T-cell (primary cell): ENCODE measurements around the gene GOLGA7B. TPM values are rescaled to one million over a fixed set of nuclear protein-coding genes. Genes with fewer than 3 reads are reported as not detected.
A peak's percentile ranks its signal among the peaks of the same experiment; 100 is the strongest.

Experiments
- ATAC-seq, 4 experiments: fragments of 200-7000 bp in 3 of 4; fragments of 150-1000 bp in 1 of 4; cut with Tn5 transposase; replicated peaks in 1 of 4; 1 replicate in 3 of 4; 2 replicates in 1 of 4; pipeline ENCODE4 v1.10.0; 2021; ENCODE audit warnings: moderate library complexity in 3 of 4, mild to moderate bottlenecking in 2 of 4, moderate number of reproducible peaks in 1 of 4
- CTCF ChIA-PET, 2 donors: fragments of 300-600 bp; sonication (Branson Sonifier 250); formaldehyde crosslinking; loops; one replicate each; lab custom pipeline; 2022; ENCODE audit warnings: antibody characterized with exemption in 2 of 2; lab: Charles Lee
- POLR2A ChIA-PET, 2 donors: fragments of 300-600 bp; sonication (Branson Sonifier 250); formaldehyde crosslinking; loops; one replicate each; lab custom pipeline; 2022; ENCODE audit warnings: antibody characterized with exemption in 2 of 2; lab: Charles Lee
- DNase-seq, 35 experiments: peaks; one replicate each; pipeline versions ENCODE4 v3.0.0 to v3.0.0-alpha.2; 2013 to 2023
- H3K27ac ChIP-seq: one replicate; pipeline ENCODE4 v1.5.1; 2013; ENCODE audit warnings: low read length
- H3K27me3 ChIP-seq, 2 experiments: replicated peaks in 1 of 2; 1 replicate in 1 of 2; 2 replicates in 1 of 2; pipeline versions ENCODE4 v1.6.1 to v1.7.0; 2013; ENCODE audit warnings: low read length in 1 of 2, mixed read lengths in 1 of 2; ENCODE audit not compliant: control insufficient read depth in 2 of 2, insufficient read depth in 2 of 2; ENCODE audit errors: extremely low read depth in 1 of 2
- H3K36me3 ChIP-seq, 2 donors: 1 replicate in 1 of 2; 2 replicates in 1 of 2; pipeline versions ENCODE4 v1.6.1 to v1.7.0; 2013; ENCODE audit warnings: low read length in 1 of 2; ENCODE audit not compliant: control insufficient read depth in 2 of 2, insufficient read depth in 1 of 2; ENCODE audit errors: extremely low read depth in 1 of 2
- H3K4me1 ChIP-seq, 2 experiments: 1 replicate in 1 of 2; 2 replicates in 1 of 2; pipeline versions ENCODE4 v1.6.1 to v1.7.0; 2013; ENCODE audit warnings: low read length in 2 of 2, mixed read lengths in 1 of 2; ENCODE audit not compliant: insufficient read depth in 2 of 2, control insufficient read depth in 1 of 2; ENCODE audit errors: extremely low read depth in 1 of 2
- H3K4me3 ChIP-seq, 2 donors: 1 replicate in 1 of 2; 2 replicates in 1 of 2; pipeline versions ENCODE4 v1.5.1 to v1.7.0; 2013; ENCODE audit warnings: mild to moderate bottlenecking in 2 of 2, low read length in 1 of 2, moderate library complexity in 1 of 2; ENCODE audit not compliant: control insufficient read depth in 1 of 2; ENCODE audit errors: extremely low read depth in 1 of 2
- H3K9me3 ChIP-seq: 2 replicates; pipeline ENCODE4 v1.7.0; 2013
- H3K27ac Mint-ChIP-seq, 2 donors: one replicate each; pipeline ENCODE4 v1.8.0; 2020 to 2021; ENCODE audit warnings: mild to moderate bottlenecking in 2 of 2, mixed read lengths in 2 of 2
- H3K27me3 Mint-ChIP-seq, 2 donors: one replicate each; pipeline ENCODE4 v1.8.0; 2021 to 2022; ENCODE audit warnings: mixed read lengths in 2 of 2
- H3K36me3 Mint-ChIP-seq: one replicate; pipeline ENCODE4 v1.8.0; 2021; ENCODE audit warnings: mixed read lengths
- H3K4me1 Mint-ChIP-seq, 3 donors: one replicate each; pipeline ENCODE4 v1.8.0; 2020 to 2022; ENCODE audit warnings: mixed read lengths in 3 of 3, mild to moderate bottlenecking in 1 of 3
- H3K4me3 Mint-ChIP-seq, 3 donors: one replicate each; pipeline ENCODE4 v1.8.0; 2020 to 2022; ENCODE audit warnings: mild to moderate bottlenecking in 3 of 3, mixed read lengths in 3 of 3, moderate library complexity in 3 of 3
- H3K9me3 Mint-ChIP-seq, 3 donors: one replicate each; pipeline ENCODE4 v1.8.0; 2020 to 2022; ENCODE audit warnings: mixed read lengths in 3 of 3
- WGBS: methylation state at CpG from one replicate; pipeline ENCODE4 v1.1.5; 2013; ENCODE audit warnings: missing lambda C conversion rate; ENCODE audit not compliant: insufficient coverage; 5-methylcytosine and 5-hydroxymethylcytosine counted together
- total RNA-seq, 35 experiments: library from RNA in 6 of 35; stranded (reverse) in 6 of 35; fragments of 120-200 nt in 1 of 35; gene quantifications; one replicate each; pipeline versions ENCODE4 v1.2.1 to v1.2.4 and lab custom pipeline; 2013 to 2026

The GOLGA7B gene
- total RNA-seq, 5 donors from 2014 or later (not counting 1 experiment from before 2014, with no cell fraction given), result 9.4 to 16.7 (median 12.2) TPM

DNA sequence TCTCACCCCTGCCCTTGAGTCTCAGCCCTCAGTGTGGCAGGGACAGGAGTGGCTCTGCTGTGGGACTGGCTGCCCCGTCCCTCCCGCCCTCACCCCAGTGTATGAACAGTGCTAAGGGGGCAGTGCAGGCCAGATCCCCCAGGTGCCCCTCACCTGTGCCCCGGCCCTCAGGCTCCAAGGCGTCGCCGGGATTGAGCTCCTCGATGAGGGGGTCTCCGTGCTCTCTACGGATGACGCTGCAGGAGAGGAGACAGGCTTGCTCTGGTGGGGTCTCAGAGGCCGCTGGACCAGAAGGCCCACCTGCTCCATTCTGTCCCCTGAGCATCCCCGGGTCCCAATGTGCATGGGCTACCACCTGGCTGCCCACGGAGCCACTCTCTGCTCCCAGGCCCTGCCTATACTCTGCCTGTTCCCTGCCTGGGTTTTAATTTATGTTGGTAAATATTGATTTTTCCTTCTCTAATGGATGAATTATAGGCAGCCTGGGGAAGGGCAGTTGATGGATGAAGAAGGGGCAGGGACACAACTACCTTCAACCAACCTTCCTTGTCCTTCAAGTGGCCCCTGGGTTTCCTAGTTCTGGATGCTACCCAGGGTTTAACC is 47.2 kb downstream of the GOLGA7B start:
- no peaks in the 10 kb centered on the region for H3K9me3 ChIP-seq
- WGBS, result 78% methylated on average over 10 of the region's 13 CpGs
- H3K36me3 ChIP-seq, result no peaks in the 10 kb centered on the region
- ATAC-seq, result peak in 1 of 4 experiments; percentile 4
- no peak overlapping the region for H3K27ac Mint-ChIP-seq
- H3K9me3 Mint-ChIP-seq, result no peaks in the 10 kb centered on the region
- no peak overlapping the region for H3K27ac ChIP-seq
- H3K4me1 Mint-ChIP-seq, result no peaks in the 10 kb centered on the region
- no peaks in the 10 kb centered on the region for H3K4me1 ChIP-seq
- H3K4me3 ChIP-seq, result no peak overlapping the region
- DNase-seq, result no peak
- POLR2A ChIA-PET, result no interaction called here
- peaks cover 5 to 12% of the 10 kb centered on the region in 2 donors for H3K27me3 Mint-ChIP-seq
- no peaks in the 10 kb centered on the region for H3K36me3 Mint-ChIP-seq
- H3K4me3 Mint-ChIP-seq, result no peak overlapping the region
- H3K27me3 ChIP-seq, result peaks cover 0 to 44% of the 10 kb centered on the region in 2 experiments
- CTCF ChIA-PET, result no interaction called here

- ATAC-seq, result no peak
- DNase-seq, result no peak
- WGBS, result 53% methylated on average over 3 of the region's 4 CpGs
- Mint-ChIP-seq H3K36me3 (no peaks in the 10 kb centered on the region), H3K27me3 (peaks cover 5 to 16% of the 10 kb centered on the region in 2 donors), H3K9me3 (no peaks in the 10 kb centered on the region), H3K27ac (no peak overlapping the region), H3K4me3 (no peak overlapping the region), H3K4me1 (no peaks in the 10 kb centered on the region)
- POLR2A ChIA-PET, result no interaction called here
- Histone ChIP-seq H3K9me3 (no peaks in the 10 kb centered on the region), H3K27ac (no peak overlapping the region), H3K4me1 (no peaks in the 10 kb centered on the region), H3K27me3 (peaks cover 0 to 50% of the 10 kb centered on the region in 2 experiments), H3K4me3 (no peak overlapping the region), H3K36me3 (no peaks in the 10 kb centered on the region)
- CTCF ChIA-PET, result no interaction called here
Measured at GRCh38 chr10:97898429-97898828, 48.8 kb downstream of the GOLGA7B start.

GRCh38 chr10:97901381-97901780 is 51.7 kb downstream of the GOLGA7B start:
- H3K27me3 Mint-ChIP-seq, result peaks cover 14 to 26% of the 10 kb centered on the region in 2 donors
- Histone ChIP-seq H3K36me3 (no peaks in the 10 kb centered on the region), H3K4me3 (no peak overlapping the region), H3K27ac (no peak overlapping the region), H3K27me3 (peaks cover 0 to 62% of the 10 kb centered on the region in 2 experiments), H3K4me1 (no peaks in the 10 kb centered on the region), H3K9me3 (no peaks in the 10 kb centered on the region)
- DNase-seq, result no peak
- ATAC-seq, result no peak
- no peaks in the 10 kb centered on the region for H3K36me3 Mint-ChIP-seq
- 91% methylated on average over 8 of the region's 12 CpGs for WGBS
- CTCF ChIA-PET, result interaction anchor here in 1 of 2 donors (0.7 kb wide), 1 partner anchor 326 kb away, joined by 3 read pairs; no protein-coding TSS in a partner anchor
- POLR2A ChIA-PET, result no interaction called here
- H3K27ac Mint-ChIP-seq, result no peak overlapping the region
- H3K4me1 Mint-ChIP-seq, result no peaks in the 10 kb centered on the region
- H3K4me3 Mint-ChIP-seq, result no peak overlapping the region
- H3K9me3 Mint-ChIP-seq, result no peaks in the 10 kb centered on the region

DNA sequence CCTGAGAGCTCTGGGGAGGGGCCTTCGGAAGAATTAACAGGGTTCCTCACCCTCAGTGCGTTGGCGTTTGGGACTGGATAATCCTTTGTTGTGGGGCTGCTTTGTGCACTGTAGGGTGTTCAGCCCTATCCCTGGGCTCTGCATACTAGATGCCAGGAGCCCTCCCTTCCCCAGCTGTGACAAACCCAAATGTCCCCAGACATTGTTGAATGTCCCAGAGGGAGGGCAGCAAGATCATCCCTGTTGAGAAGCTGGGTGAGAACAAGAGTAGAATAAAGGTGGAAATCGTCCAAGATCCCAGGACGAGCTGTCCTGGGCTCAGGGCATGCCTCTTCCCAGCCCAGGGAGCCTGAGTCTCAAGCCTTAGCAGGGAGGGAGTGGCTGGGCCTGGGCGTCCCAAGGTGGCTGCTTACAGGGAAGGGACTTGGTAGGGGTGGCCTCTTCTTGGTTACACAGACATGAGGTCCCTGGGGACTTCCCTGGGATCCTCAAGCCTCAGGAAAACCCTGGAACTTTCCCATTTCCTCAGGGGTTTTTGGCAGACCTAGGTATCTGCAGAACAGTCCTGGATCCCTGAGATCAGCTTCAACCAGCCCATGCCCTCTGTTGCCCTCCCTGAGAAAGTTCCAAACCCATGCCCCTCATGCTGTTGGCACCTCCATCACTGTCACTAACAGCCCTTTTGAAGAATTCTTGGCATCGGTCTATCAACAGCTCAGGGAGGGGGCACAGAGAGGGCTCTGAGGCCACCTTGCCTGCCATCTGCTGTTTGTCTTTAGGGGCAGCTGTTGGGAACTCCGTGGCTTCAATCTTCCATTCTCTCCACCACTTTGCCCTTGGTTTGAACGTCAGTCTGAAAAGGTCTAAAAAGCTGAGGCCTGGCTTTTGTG is 53.7 kb downstream of the GOLGA7B start:
- no peak overlapping the region for H3K27ac Mint-ChIP-seq
- H3K36me3 ChIP-seq, result no peaks in the 10 kb centered on the region
- no peak overlapping the region for H3K27ac ChIP-seq
- no peaks in the 10 kb centered on the region for H3K4me1 ChIP-seq
- WGBS, result 67% methylated on average over 1 of the region's 9 CpGs
- DNase-seq (no peak), ATAC-seq (peak in 1 of 4 experiments; percentile 13)
- H3K9me3 ChIP-seq, result no peaks in the 10 kb centered on the region
- no peaks in the 10 kb centered on the region for H3K4me1 Mint-ChIP-seq
- no peak overlapping the region for H3K4me3 ChIP-seq
- H3K27me3 ChIP-seq, result peaks cover 0 to 69% of the 10 kb centered on the region in 2 experiments
- peaks cover 18 to 31% of the 10 kb centered on the region in 2 donors for H3K27me3 Mint-ChIP-seq
- no peaks in the 10 kb centered on the region for H3K36me3 Mint-ChIP-seq
- H3K4me3 Mint-ChIP-seq, result no peak overlapping the region
- ChIA-PET CTCF (interaction anchor here in 1 of 2 donors (0.6 to 0.9 kb wide), 2 partner anchors 16 to 142 kb away, joined by 3 read pairs; no protein-coding TSS in a partner anchor), POLR2A (no interaction called here)
- no peaks in the 10 kb centered on the region for H3K9me3 Mint-ChIP-seq

DNA sequence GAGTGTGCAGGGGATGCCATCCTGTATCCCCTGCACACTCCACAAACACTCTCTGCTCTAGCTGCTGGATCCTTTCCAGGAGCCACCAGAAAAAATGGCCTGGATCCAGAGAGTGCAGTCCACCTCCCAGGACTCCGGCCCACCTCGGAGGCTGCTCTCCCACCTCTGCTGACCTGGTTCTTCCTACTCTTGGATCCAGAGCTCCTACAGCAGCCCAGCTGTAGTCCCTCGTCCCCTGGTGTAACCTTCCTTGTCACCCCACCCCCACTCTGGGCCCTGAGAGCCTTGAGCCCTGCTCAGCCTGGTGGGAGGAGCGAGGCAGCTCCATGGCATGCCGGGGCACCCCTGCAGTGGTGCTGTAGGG is 54.4 kb downstream of the GOLGA7B start:
- H3K4me3 Mint-ChIP-seq, result no peak overlapping the region
- 93% methylated on average over 2 of the region's 5 CpGs for WGBS
- H3K9me3 Mint-ChIP-seq, result no peaks in the 10 kb centered on the region
- Histone ChIP-seq H3K4me3 (no peak overlapping the region), H3K4me1 (no peaks in the 10 kb centered on the region), H3K36me3 (no peaks in the 10 kb centered on the region), H3K27me3 (peaks cover 0 to 64% of the 10 kb centered on the region in 2 experiments), H3K9me3 (no peaks in the 10 kb centered on the region), H3K27ac (no peak overlapping the region)
- H3K36me3 Mint-ChIP-seq, result no peaks in the 10 kb centered on the region
- H3K27ac Mint-ChIP-seq, result no peak overlapping the region
- DNase-seq, result no peak
- POLR2A ChIA-PET, result no interaction called here
- peaks cover 18 to 31% of the 10 kb centered on the region in 2 donors for H3K27me3 Mint-ChIP-seq
- no peaks in the 10 kb centered on the region for H3K4me1 Mint-ChIP-seq
- no peak for ATAC-seq
- CTCF ChIA-PET, result interaction anchor here in 1 of 2 donors (0.6 to 0.9 kb wide), 2 partner anchors 16 to 142 kb away, joined by 3 read pairs; no protein-coding TSS in a partner anchor

DNA sequence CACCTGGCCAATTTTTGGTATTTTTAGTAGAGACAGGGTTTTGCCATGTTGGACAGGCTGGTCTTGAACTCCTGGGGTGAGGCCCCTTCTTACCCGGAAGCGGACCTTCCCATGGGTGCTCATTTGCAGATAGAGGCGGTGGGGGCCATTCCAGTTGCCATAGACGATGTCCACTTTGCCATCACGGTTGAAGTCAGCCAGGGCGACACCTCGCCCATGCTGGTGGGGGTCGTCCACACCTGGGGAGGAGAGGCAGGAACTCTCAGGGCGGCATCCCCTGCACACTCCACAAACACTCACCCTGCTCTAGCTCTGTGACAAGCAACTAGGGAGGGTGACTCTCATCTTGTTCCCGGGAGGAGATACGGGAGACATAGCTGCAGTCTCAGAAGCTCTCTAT is 54.9 kb downstream of the GOLGA7B start:
- Mint-ChIP-seq H3K4me3 (no peak overlapping the region), H3K9me3 (no peaks in the 10 kb centered on the region), H3K36me3 (no peaks in the 10 kb centered on the region), H3K4me1 (no peaks in the 10 kb centered on the region), H3K27me3 (peaks cover 18 to 31% of the 10 kb centered on the region in 2 donors), H3K27ac (no peak overlapping the region)
- DNase-seq (no peak), ATAC-seq (no peak)
- POLR2A ChIA-PET, result no interaction called here
- CTCF ChIA-PET, result interaction anchor here in 1 of 2 donors (0.5 to 0.8 kb wide), 2 partner anchors 10 to 12 kb away, joined by 3 read pairs; no protein-coding TSS in a partner anchor
- H3K4me1 ChIP-seq, result no peaks in the 10 kb centered on the region
- 91% methylated on average over 3 of the region's 11 CpGs for WGBS
- no peaks in the 10 kb centered on the region for H3K9me3 ChIP-seq
- peaks cover 0 to 62% of the 10 kb centered on the region in 2 experiments for H3K27me3 ChIP-seq
- H3K4me3 ChIP-seq, result no peak overlapping the region
- H3K27ac ChIP-seq, result no peak overlapping the region
- H3K36me3 ChIP-seq, result no peaks in the 10 kb centered on the region
